ENCODE results near the gene NUTF2.

DNA sequence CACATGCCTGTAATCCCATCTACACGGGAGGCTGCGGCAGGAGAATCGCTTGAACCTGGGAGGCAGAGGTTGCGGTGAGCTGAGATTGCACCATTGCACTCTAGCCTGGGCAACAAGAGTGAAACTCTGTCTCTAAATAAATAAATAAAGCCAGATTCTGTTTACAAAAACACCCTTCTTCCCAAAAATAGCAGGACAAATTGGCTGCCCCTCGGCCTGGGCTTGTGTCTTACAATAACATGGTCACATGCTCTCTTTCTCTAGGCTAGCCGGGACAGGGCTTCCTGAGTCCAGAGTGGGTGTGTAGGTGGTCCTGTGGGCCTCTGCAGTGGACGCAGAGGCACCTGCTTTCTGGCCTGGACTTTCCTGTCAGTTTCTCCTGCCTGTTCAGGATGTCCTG is 22.9 kb downstream of the NUTF2 start:
- TF ChIP-seq, protein P1, sequence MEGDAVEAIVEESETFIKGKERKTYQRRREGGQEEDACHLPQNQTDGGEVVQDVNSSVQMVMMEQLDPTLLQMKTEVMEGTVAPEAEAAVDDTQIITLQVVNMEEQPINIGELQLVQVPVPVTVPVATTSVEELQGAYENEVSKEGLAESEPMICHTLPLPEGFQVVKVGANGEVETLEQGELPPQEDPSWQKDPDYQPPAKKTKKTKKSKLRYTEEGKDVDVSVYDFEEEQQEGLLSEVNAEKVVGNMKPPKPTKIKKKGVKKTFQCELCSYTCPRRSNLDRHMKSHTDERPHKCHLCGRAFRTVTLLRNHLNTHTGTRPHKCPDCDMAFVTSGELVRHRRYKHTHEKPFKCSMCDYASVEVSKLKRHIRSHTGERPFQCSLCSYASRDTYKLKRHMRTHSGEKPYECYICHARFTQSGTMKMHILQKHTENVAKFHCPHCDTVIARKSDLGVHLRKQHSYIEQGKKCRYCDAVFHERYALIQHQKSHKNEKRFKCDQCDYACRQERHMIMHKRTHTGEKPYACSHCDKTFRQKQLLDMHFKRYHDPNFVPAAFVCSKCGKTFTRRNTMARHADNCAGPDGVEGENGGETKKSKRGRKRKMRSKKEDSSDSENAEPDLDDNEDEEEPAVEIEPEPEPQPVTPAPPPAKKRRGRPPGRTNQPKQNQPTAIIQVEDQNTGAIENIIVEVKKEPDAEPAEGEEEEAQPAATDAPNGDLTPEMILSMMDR (IDR thresholded peaks at IDR 0.05) = no peak
- no peak for TF ChIP-seq POLR2A (IDR thresholded peaks at IDR 0.05)
